GM12873 (cell line): ENCODE results near the gene TPRN.

ENCODE experiments used
- TF ChIP-seq, protein P1 (sequence below): IDR thresholded peaks from 2 replicates; pipeline ENCODE4 v1.5.1; 2012; ENCODE audit warnings: low read depth, mild to moderate bottlenecking, moderate library complexity, low read length, control low read depth; ENCODE audit not compliant: insufficient read depth; ENCODE audit errors: missing control alignments

The TPRN gene

DNA sequence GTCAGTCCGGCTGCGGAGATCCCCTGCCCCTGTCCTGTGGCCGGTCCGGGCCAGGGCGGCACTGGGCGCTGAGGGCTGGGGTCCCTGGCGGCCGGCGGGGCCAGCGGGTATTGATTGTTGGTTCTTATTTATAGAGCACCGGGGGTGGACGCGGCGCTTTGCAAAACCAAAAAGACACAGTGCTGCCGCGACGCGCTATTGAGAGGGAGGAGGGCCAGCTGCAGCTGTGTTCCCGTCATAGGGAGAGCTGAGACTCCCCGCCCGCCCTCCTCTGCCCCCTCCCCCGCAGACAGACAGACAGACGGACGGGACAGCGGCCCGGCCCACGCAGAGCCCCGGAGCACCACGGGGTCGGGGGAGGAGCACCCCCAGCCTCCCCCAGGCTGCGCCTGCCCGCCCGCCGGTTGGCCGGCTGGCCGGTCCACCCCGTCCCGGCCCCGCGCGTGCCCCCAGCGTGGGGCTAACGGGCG is 33.2 kb downstream of the TPRN start:
- TF ChIP-seq, protein P1, sequence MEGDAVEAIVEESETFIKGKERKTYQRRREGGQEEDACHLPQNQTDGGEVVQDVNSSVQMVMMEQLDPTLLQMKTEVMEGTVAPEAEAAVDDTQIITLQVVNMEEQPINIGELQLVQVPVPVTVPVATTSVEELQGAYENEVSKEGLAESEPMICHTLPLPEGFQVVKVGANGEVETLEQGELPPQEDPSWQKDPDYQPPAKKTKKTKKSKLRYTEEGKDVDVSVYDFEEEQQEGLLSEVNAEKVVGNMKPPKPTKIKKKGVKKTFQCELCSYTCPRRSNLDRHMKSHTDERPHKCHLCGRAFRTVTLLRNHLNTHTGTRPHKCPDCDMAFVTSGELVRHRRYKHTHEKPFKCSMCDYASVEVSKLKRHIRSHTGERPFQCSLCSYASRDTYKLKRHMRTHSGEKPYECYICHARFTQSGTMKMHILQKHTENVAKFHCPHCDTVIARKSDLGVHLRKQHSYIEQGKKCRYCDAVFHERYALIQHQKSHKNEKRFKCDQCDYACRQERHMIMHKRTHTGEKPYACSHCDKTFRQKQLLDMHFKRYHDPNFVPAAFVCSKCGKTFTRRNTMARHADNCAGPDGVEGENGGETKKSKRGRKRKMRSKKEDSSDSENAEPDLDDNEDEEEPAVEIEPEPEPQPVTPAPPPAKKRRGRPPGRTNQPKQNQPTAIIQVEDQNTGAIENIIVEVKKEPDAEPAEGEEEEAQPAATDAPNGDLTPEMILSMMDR = no peak

DNA sequence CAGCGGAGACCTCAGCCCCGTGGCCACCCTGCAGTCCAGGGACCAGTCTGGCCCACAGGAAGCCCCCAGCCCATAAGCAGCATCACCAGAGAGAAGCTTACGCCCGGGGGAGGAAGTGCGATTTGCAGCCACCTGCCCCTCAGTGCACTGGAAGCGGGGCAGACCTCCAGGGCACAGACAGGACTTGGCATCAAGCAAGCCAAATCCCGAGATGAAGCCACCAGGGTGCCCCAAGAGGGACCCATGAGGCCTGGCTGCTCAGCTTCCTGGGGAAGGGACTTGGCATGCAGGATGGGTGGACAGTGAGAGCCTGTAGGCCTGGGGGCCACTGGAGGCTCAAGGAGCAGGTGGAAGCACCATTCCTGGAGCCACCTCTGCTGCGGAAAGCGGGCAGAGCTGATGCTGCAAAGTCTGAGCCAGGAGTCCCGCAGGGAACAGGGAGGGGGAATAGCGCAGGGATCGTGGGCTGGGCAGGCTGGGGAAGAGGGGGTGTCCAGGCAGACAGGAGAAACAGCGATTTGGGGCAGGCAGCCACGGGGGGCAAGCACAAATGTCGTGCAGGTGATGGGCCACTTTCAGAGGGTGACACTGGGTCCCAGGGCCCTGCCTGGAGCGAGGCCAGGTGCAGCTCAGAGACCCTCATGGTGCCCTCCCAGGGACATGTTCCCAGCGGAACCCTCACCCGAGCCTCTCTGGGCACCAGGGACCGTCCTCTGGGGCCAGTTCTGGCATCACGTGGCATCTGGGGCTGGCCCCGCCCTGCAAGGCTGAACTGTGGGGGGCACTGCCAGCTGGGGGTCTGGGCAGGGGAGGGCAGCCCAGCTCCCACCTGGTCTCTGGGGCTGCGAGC is 33.9 kb downstream of the TPRN start:
- TF ChIP-seq, protein P1 = no peak

DNA sequence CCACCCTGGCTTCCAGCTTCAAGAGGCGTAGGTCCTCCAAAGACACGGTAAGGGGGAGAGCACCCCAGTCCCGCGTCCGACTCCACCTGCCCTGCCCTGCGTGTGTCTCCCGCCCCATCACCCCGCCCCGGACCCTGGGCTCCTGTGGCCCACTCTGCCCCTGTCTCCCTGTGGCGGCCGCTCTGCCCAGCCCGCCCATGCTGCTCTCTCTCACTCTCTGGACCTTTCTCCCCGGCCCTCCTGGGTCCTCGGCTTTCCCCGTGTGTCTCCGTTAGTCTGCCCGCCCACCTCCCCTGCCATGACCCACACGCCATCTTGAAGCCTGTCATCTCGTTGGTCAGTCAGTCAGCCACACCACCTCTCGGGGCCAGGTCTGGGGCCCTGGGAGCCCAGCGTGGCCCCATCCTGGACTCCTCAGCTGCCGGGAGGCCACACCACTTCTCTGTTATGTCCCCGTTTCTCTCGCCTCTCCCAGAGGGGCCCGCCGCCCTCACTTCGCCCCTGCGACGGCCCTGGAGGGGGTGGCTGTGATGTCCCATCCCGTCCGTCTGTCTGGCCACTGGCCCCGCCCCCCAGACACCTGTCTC is 35.2 kb downstream of the TPRN start:
- TF ChIP-seq, protein P1 = no peak

DNA sequence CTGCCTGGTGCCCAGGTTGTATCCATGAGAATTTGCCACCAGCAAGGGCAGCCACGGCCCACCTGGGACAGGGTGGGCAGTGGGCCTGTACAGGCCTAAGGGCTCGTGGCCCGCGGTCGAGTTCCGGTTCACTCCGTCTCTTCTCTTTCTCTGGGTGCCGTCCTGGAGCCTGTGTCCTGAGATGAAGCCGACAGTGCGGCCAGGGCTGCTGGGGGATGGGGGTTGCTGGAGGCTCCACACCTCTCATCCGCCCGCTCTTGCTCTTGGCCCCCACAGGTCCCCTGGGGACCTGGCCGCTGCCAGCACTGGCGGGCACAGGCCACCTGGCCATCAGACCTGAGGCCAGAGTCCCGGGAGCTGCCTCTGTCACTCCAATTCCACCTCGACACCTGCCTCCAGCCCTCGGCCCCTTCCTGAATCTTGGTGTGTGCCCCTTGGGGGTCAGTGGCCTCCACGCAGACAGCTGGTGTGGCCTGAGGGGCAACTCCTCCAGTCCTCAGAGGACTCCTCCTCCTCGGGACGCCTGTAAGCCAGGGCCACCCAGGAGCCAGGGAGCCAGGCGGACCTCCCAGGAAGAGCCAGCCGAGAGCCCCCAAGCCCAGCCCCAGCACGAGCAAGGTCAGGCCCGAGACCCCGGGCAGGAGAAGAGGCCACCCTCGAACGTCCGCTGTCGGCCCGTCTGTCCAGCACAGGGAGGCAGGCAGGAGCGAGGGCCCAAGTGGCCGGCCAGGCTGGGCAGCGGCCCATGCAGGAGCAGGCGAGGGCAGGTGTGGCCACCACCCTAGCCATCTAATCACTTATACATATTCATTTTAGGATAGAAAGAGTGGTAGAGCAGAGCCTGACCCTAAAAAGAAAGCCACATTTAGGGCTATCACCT is 35.9 kb downstream of the TPRN start:
- TF ChIP-seq, protein P1 = no peak

DNA sequence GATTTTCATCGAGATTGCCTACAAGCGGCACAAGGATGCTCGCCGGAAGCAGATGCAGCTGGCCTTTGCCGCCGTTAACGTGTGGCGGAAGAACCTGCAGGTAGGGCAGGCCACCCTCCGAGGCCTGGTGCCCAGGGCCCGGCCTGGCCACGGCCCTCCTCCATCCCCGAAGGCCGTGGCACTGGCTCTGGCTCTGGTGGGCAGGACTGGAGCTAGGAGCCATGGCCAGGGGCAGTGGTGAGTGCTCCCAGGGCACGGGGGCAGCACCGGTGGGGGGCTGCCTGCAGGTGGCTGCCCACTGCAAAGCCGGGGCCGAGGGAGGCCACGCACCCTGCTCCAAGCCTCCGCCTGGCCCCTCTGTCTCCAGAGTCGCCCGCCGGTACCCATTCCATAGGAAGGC is 36.7 kb downstream of the TPRN start:
- TF ChIP-seq, protein P1 = no peak

DNA sequence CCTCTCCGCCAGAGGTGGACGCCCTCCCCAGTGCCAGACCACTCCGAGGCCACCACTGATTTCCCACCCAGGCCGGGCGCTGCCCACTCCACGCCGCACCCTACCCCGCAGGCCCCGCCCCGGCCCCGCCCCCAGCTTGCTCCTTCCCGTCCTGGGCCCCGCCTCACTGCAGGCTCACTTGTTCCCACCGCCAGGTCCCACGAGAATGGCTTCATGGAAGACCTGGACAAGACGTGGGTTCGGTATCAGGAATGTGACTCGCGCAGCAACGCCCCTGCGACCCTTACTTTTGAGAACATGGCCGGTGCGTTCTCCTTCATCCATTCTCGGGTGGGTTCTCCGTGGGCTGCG is 37.2 kb downstream of the TPRN start:
- TF ChIP-seq, protein P1 = no peak
